GM12872 (cell line): Measurements from ENCODE around the gene ADAR.

ENCODE experiments used
- CTCF ChIP-seq: IDR thresholded peaks from 3 replicates; pipeline ENCODE4 v1.5.1; 2011; ENCODE audit warnings: low read depth, mild to moderate bottlenecking, low read length, moderate library complexity; ENCODE audit not compliant: insufficient read depth

ADAR gene

DNA sequence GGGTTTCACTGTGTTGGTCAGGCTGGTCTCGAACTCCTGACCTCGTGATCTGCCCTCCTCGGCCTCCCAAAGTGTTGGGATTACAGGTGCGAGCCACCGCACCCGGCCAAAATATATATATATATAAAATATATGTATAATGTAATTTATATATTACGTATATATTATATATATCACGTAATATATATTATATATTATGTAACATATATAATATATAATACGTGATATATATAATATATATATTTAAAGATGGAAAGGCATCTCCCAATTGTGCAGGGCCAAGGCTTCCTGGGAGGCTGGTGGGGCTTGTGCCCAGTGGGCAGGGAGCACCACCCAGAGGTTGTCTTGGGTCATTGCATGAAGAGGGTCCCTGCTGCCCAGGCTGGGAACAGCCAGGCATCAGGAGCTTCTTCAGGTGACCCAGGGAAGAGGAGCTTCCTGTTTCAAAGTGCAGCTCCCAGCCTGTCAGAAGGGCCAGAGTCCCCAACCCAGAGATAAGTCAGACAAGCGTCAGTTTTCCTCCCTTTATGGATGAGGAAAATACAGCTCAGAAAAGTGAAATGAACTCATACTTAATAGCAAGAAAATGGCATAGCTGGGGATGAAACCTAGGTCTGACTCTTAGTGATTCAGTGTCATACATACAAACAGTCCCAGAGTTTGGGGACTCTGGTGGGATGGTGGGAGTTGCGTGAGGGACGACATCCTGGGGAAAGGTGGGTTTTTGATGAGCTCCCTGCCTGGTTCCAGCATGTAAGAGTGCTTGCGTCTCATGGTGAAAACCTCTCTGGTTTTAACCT, 61.5 kb downstream of the ADAR start:
- TF ChIP-seq CTCF, result peak; percentile 88

DNA sequence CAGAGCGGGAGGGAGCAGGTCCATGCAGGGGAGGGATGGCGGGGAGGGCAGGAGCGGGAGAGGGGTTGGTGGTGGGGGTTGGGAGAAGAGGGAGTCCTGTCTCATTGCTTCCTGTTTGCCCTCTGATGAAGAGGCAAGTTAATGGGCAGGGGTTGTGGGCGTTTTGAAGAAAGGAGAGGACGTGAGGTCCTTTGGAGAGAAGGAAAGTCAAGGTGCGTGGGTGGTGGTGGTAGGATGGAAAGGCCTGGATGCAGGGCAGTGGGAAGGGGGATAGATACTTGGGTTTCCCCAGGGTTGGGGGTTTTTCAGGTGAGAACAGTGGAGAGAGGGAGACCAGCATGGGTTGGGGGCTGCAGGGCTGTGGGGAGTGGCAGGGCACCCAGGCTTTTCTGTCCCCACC, 66.8 kb downstream of the ADAR start:
- no peak for TF ChIP-seq CTCF

GRCh38 chr1:154539486-154540483, 68.2 kb downstream of the ADAR start:
- TF ChIP-seq CTCF, result no peak

DNA sequence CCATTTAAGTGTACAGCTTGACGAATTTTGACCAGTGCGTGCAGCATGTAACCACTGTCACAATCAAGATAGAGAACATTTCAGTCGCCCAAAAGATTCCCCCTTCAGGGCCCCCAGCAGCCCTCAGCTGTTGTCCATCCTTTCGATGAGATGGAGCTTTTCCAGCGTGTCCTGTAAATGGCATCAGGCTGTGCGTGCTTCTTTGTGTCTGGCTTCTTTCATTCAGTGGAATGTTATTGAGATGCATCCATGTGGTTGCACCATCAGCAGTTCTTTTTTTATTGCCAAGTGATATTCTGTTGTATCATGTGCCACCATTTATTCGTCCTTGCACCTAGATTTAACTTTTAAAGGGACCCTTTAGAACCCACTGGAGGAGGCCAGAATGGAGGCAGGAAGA, 71.4 kb downstream of the ADAR start:
- TF ChIP-seq CTCF, result no peak

- peak; percentile 38; the same call in 2 of the 3 replicates for TF ChIP-seq CTCF
These were observed 73.8 kb downstream of the ADAR start for GRCh38 chr1:154533952-154534844.
